ENCODE results near the gene ZNF724.
"Not testable (repeated sequence)": the region's sequence is repeated elsewhere in the genome, so short reads cannot be mapped to it uniquely, and the experiment has no call there.

ZNF724 gene

DNA sequence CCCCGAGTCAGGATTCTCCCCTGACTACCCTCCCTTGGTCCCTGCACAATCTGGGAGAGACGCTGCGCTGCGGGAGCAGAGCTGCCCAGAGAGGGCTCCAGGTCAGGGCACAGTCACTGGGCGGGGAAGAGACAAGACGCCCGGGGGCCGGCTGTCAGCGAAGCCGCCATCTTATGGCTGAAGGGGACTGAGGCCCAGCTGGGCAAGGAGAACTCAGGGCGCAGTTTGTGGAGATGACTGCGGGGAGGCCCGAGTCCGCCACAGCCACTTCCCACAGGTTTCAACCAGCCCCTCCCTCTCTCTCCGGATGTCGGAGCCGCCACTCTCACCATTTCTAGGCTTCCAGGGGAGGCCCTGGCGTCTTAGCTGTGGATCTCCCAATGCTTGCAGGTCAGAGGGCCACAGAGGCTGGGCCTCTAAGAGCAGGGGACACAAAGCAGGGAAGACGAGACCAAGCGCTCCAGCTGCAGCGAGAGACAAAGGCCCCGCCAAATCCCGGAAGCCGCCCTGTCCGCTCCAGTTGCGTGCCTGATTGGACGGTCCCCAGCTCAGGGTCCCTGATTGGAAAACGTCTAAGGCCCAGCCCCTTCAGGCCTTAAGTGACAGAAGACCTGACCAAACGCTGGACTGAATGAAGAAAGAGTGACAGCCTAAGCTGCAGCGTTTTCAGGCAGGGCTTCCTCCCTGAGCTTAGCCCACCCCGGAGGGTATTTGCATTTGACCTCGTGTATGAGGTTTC lies at the start of gene ZNF724:
TSS of gene ZNF724 (minus strand) at position 484 of the 739 bp plus-strand sequence. CDS start at position 332, 152 bp downstream.
- peak; percentile 81 for DNase-seq (ENCODE audit: low read depth)

DNA sequence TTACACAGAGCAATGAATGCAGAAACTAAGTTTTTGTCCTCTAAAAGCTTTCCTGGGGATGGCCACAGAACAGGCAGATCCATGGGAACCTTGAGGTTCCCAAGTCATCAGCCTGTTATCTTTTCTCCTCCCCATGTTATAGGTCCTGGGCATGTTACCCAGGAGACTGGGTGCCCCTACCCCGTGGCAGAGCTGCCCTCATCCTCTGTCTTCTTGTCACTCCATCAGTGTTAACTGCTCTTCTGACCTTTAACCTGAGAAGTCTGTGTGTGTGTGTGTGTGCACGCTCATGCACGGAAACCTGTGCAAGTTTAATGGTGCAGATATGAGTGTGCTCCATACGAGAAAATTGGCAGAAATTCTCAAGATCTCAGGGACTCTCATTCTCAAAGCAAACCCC lies 43.9 kb upstream of the ZNF724 start:
- DNase-seq (ENCODE audit: low read depth) = no peak

DNA sequence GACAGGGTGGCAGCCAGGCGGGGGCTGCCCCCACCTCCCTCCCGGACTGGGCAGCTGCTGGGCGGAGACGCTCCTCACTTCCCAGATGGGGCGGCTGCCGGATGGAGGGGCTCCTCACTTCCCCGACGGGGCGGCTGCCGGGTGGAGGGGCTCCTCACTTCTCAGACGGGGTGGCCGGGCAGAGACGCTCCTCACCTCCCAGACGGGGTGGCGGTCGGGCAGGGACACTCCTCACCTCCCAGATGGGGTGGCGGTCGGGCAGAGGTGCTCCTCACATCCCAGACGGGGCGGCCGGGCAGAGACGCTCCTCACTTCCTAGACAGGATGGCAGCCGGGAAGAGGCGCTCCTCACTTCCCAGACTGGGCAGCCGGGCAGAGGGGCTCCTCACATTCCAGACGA lies 39.8 kb upstream of the ZNF724 start:
- DNase-seq (ENCODE audit: low read depth) = not testable (repeated sequence)

DNA sequence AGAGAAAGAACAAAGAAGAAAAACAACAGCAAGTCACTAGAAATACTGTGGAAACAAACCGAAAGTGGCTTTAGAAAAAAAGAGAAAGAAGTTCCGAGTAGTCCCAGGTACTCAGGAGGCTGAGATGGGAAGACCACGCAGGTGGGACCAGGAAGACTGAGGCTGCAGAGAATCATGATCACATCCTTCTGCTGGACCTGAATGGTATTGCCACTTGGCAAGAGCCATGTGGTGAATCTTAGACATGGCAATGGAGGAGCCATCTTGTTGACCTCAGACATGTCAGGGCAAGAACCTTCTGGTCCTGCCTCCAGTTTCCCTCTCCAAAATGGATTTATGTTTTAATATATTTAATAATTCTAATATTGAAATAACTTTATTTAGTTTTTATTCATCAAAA lies 37.4 kb upstream of the ZNF724 start:
- no peak for DNase-seq (ENCODE audit: low read depth)

DNA sequence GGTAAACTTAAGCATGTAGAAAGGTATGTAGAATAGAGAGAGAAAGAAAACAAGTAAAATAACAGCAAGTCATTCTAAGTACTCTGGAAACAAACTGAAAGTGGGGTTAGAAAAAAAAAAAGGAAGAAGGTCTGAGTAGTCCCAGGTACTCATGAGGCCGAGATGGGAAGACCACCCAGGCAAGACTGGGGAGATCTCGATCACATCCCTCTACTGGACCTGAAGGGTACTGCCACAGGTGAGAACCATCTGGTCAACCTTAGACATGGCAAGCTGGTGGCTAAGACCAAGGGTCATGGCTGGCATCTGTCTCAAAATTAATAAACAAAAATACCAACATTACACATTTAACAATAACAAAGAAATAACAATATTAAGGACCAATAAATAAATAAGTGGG lies 36.3 kb upstream of the ZNF724 start:
- DNase-seq (ENCODE audit: low read depth) = no peak

DNA sequence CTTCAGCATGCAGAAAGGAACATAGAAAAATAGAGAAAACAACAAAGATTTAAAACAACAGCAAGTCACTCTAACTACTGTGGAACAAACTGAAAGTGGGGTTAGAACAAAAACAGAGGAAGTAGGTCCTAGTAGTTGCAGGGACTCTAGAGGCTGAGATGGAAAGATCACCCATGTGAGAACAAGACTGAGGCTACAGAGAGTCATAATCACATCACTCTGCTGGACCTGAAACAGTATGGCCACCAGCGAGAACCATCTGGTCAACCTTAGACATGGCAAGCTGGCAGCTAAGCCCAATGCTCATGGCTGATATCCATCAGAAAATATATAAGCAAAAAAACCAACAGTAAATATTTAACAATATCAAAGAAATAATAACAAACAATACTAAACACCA lies 35.8 kb upstream of the ZNF724 start:
- DNase-seq (ENCODE audit: low read depth) = no peak

DNA sequence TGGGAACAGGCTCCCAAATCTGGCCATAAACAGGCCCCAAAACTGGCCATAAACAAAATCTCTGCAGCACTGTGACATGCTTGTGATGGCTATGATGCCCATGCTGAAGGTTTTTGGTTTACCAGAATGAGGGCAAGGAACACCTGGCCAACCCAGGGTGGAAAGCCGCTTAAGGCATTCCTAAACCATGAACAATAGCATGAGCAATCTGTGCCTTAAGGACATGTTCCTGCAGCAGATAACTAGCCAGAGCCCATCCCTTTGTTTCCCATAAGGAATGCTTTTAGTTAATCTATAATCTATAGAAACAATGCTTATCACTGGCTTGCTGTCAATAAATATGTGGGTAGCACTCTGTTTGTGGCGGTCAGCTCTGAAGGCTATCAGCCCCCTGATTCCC lies 35.1 kb upstream of the ZNF724 start:
- not testable (repeated sequence) for DNase-seq (ENCODE audit: low read depth)

DNA sequence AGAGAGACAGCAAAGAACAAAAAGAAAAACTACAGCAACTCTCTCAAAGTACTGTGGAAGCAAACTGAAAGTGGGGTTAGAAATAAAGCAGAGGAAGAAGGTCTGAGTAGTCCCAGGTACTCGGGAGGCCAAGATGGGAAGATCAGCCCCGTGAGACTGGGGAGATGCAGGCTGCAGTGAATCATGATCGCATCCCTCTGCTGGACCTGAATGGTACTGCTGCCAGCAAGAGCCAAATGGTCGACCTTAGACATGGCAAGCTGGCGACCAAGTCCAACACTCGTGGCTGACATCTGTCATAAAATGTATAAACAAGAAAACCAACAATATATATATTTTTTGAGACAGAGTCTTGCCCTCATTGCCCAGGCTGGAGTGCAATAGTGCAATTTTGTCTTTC lies 33.7 kb upstream of the ZNF724 start:
- peak; percentile 52 for DNase-seq (ENCODE audit: low read depth)

DNA sequence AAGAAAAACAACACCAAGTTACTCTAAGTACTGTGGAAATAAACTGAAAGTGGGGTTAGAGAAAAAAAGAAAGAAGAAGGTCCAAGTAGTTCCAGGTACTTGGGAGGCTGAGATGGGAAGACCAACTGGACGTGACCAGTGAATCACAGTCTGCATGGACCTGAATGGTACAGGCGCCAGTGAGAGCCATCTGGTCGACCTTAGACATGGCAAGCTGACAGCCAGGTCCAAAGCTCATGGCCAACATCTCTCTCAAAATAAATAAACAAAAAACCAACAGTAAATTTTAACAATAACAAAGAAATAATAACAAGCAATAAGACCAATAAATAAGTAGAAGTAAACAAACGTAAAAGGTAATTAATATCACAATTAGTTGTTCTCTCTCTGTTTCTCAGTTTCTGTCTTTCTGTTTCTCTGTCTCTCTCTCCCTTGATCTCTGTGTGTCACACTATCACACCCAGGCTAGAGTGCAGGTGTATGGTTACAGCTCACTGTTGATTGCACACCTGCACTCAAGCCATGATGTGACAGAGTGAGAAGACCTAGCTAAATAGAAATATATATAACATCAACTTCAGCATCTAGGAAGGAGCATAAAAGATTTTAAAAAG lies 31.6 kb upstream of the ZNF724 start:
- no peak for DNase-seq (ENCODE audit: low read depth)

DNA sequence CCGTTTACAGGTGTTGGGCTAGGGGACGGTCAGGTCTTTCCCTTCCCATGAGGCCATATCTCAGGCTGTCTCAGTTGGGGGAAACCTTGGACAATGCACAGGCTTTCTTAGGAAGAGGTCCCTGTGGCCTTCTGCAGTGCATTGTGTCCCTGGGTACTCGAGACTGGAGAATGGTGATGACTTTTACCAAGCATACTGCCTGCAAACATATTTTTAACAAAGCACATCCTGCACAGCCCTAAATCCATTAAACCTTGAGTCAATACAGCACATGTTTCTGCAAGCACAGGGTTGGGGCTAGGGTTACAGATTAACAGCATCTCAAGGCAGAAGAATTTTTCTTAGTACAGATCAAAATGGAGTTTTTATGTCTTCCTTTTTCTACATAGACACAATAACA lies 27.9 kb upstream of the ZNF724 start:
- DNase-seq (ENCODE audit: low read depth) = not testable (repeated sequence)

DNA sequence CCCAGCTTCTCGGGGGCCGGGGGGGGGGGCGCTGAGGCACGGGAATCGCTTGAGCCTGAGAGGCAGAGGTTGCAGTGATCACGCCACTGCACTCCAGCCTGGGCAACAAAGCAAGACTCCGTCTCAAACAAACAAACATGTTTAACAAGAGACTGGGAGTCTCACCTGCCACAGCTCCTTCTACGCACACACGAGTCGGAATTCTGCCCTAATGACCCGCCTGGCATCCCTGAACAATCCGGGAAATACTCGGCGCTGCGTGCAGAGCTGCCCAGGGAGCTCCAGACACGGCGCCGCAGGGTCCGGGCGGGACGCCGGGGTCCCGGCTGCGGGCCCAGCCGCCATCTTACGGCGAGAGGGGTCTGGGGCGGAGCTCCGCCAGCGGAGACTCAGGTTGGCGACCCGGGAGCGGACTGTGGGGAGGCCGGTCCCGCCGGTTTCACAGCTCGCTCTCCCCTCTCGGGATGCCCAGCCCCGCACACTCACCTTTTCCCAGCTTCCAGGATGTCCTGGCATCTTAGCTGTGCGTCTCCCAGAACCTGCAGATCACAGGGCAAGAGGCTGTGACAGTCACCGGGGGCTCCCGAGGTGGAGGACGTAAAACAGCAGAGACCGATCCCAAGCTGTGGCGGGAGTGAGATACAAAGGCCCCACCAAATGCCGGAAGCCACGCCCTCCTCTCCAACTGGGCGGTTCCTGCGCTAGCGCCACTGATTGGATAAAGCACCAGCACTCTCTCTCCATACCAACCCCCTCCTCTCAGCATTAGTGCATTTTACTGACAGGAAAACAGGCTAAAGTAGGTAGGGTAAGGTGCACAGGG lies 23.6 kb upstream of the ZNF724 start:
- DNase-seq (ENCODE audit: low read depth) = peak; percentile 89

DNA sequence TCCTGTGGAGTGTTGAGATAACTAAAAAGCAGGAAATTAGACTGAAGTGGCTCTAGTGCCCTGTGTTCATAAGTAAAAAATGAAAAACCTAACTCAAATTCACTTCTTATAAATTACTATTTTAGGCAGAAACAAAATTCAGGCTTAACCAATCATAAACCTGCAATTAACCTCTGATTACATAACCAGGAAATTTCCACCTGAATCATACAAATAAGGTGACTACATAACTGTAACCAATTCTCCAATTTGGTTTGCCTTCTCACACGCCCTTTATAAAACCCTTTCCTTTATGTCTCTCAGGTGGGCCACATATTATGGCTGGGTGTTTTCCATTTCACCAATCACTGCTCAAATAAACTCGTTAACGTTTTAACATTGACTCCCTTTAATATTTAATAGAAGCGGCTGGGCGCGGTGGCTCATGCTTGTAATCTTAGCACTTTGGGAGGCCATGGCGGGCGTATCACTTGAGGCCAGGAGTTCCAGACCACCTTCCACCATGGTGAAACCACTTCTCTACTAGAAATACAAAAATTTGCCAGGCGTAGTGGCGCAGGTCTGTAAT lies 22.9 kb upstream of the ZNF724 start:
- no peak for DNase-seq (ENCODE audit: low read depth)

DNA sequence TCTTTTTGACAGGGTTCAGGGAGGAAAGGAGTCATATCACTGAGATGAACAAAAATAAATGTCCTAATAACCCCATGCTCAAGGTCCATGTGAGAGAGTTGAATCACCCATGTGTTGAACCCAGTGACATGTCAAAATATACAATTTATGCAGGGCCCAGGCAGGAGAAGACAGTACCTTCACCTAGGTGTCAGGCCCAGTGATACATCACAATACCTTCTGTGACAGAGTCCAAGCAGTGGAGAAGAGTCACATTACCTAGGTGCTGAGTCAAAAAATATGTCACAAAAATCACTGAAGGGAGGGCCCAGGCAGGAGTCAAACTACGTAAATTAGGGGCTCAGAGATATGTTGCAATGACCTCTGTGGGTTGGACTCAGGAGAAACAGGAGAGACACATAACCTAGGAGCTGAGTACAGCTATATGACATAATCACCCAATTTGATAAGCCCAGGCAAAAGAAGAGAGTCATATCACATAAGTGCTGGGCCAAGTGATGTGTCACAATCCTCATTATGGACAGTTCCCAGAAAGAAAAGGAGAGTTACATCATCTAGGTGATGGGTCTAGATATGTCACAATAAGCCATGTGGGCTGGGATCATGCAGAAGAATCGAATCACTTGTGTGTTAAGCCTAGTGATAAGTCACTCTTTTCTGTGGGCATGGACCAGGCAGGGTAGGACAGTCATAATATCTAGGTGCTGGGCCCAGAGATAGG lies 13.8 kb upstream of the ZNF724 start:
- DNase-seq (ENCODE audit: low read depth) = no peak

DNA sequence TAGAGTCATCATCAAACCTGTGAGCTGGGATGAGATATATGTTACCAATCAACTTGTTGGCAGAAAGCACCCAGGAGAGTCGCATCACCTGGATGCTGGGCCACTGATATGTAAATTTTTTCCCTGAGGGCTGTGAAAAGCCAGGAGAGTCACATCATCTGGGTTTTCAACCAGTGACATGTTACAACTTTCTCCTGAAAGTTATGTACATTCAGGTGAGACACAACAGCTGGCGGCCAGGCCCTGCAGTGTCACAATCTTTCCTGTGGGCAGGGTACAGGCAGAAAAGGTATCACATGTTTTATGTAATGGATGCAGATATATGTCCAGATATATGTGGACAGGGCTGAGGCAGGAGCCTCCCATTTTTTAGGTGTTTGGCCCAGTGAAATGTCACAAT lies 13.2 kb upstream of the ZNF724 start:
- DNase-seq (ENCODE audit: low read depth) = no peak

DNA sequence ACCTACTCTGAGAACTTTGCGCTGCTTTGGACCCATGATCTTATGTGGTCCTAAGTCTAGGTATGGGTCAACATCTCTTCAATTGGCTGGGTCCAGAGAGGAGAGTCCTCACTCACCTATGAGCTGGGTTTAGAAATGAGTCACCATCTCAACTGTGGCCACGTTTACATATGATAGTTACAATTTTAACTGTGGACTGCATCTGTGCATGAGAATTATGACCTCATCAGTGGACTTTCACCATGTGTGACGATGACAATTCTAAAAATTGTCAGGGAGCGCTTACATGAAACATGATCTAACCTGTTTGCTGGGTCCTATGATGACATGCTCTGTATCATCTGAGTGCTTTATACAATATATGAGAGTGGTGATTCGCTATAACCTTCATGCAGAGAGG lies 12.7 kb upstream of the ZNF724 start:
- no peak for DNase-seq (ENCODE audit: low read depth)

DNA sequence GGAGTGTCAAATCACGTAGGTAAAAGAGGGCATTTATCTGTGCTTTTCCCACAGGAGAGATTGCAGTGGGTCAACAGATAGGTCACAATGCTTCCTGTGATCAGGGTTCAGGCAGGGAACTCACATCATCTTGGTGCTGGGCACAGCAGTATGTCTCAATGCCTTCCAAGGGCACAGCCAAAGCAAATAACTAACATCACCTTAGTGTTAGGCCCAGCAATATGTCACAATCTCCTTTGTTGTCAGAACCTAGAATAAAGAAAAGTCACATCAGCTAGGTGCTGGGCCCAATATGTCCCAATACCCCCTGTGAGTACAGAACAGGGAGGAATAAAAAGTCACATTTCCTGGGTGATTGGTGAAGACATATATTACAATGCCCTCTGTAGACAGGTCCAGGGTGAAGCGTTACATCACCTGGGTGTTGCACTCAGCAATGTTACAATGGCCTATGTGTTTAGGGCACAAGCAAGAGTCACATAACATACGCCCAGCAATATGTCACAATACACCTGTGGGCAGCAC lies 11.4 kb upstream of the ZNF724 start:
- no peak for DNase-seq (ENCODE audit: low read depth)

DNA sequence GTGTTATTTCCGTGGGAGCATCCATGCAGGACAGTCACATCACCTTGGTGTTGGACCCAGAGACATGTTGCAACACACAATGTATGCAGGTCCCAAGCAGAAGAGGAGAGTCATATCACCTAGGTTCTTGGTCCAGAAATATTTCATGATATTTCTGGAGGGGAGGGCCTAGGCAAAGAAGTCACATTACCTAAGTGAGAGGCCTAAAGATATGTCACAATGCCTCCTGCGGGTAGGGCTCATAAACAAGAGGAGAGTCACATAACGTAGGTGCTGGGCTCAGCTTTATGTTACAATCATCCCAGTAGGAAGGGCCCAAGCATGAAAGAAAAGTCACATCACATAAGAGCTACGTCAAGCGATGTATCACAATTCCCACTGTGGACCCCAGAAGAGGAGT lies 10.8 kb upstream of the ZNF724 start:
- no peak for DNase-seq (ENCODE audit: low read depth)

DNA sequence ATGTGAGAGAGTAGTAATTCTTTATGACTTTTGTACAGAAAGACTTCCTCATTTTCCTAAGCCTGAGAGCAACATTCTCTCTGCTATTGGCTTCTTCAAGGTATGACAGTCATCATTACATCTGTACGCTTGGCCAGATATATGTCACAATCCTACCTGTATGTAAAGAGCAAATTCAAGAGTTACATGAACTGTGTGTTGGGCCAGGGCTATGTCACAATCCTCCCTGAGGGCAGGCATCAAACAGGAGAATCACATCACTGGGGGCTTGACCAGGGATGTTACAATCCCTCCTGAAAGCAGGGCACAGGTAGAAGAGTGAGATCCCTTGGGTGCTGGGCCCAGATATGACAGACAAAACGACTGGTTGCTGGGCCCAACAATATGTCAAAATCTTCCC lies 9.8 kb upstream of the ZNF724 start:
- DNase-seq (ENCODE audit: low read depth) = no peak

DNA sequence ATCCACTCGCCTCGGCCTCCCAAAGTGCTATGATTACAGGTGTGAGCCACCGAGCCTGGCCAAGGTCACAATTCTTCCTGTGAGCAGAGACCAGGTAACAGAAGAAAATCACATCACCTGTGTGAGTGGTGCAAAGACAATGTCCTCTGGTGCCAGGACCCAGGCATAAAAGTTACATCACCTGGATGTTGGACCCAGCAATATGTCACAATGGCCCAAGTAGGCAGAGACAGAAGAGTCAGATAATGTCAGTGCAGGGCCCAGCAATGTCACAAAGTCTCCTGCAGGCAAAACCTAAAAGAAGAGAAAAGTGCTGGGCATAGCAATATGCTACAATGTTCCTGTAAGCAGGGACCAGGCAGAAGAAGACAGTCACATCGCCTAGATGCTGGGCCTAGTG lies 5.5 kb upstream of the ZNF724 start:
- DNase-seq (ENCODE audit: low read depth) = no peak

DNA sequence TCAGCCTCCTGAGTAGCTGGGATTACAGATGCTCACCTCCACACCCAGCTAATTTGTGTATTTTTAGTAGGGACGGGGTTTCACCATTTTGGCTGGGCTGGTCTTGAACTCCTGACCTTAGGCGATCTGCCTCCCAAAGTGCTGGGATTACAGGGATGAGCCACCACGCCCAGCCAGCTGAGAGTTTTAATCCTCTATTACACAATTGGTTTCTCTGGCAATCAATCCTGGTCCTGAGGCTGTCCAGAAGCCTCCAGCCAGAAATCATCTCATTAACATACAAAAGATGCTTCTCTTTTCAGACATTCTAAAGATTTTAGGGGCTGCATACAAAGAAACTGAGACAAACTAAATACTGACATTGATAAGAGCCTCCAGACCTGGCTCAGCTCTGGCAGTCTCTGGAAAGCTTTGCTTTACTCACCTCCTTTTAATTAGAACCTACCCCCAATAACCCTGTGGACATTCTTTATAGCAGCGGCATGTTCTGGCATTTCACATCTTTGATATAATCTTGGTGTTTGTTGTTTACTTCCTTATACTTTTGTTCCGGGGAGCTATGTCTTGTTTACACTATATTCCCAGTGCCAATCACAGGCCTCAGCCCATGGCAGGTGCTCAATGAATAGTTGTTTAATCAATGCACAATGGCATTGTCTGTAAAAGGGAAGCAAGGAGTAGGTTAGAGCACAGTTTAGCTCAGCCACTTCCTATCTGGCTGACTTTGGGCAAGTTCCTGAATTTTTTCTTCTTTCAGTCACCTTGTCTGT lies 4.1 kb upstream of the ZNF724 start:
- DNase-seq (ENCODE audit: low read depth) = no peak

DNA sequence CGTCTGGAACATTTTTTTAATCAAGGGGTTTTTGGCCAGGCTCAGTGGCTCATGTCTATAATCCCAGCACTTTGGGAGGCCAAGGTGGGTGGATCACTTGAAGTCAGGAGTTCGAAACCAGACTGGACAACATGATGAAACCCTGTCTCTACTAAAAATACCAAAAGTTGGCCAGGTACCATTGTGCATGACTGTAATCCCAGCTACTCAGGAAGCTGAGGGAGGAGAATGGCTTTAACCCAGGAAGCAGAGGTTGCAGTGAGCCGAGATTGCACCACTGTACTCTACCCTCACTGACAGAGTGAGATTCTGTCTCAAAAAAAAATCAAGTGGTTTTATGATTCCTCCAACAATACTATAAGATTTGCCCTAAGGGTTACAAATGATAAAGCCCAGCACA lies 3.1 kb upstream of the ZNF724 start:
- DNase-seq (ENCODE audit: low read depth) = not testable (repeated sequence)

Data from activated T-cell treated with anti-CD3 and anti-CD28 coated beads for 48 hours (primary cell).